Stimulated activated naive CD8-positive, alpha-beta T cell treated with anti-CD3 and anti-CD28 coated beads, Interleukin-15, Interleukin-2, amounts not matched to agents 100 U/mL and 50 U/mL, for 24 hours (primary cell): ENCODE results near the gene CCNY.

Experiments used
- ATAC-seq: fragments of 150-1000 bp; cut with Tn5 transposase; one replicate; pipeline ENCODE4 v1.10.0; 2021
- DNase-seq: peaks from one replicate; pipeline ENCODE4 v3.0.0; 2021

Gene CCNY

DNA sequence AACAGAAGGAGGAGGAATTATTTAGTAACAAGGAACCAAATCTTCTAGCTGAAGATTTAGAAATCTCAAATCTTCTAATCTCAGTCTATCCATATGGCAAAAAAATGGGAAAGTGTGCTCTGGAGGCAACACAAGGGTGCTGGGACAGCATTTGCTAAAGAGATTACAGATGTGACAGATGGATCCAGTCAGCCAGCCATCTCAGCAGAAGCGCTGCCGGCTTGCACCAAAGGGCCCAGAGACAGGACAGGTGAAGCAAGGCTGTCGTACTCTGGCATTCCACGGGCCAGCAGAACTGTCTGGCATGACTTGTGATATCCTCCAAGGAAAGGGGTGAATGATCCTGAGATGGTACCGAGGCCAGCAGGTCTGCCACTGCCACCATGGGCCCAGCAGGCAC is 223.1 kb downstream of the CCNY start:
- ATAC-seq (no peak), DNase-seq (no peak)

GRCh38 chr10:35561715-35562114 is 225.4 kb downstream of the CCNY start:
- ATAC-seq = no peak

GRCh38 chr10:35562427-35562826 is 226.1 kb downstream of the CCNY start:
- ATAC-seq (no peak), DNase-seq (no peak)

More at GRCh38 chr10:35561715-35562114, 225.4 kb downstream of the CCNY start:
- DNase-seq = no peak

- ATAC-seq = peak; percentile 45
- peak; percentile 54 for DNase-seq
Measured at GRCh38 chr10:35563261-35563891, 227.1 kb downstream of the CCNY start.

GRCh38 chr10:35564341-35564968 is 228.1 kb downstream of the CCNY start:
- DNase-seq (no peak), ATAC-seq (no peak)

- DNase-seq (no peak), ATAC-seq (no peak)
Measured at GRCh38 chr10:35565602-35566081, 229.3 kb downstream of the CCNY start.

DNA sequence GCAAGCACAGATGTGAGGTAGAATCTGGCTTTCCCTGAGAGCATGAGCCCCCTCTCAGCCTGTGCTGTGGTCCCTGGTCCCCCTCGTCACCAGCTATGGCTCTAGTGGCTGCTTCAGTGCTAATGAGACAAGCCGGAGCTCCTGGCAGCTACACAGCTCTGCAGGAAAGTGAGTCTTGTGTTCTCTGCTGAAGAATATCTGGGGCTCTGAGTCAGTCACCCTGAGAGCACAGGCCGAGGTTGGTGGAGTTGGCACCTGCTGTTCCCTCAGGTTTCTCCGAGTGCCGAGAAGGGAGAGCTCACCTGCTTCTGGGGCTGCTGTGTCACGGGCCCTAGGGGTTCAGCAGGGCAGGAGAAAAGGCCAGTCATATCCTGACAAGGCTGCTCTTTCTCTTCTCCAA is 231.6 kb downstream of the CCNY start:
- DNase-seq (no peak), ATAC-seq (no peak)

DNA sequence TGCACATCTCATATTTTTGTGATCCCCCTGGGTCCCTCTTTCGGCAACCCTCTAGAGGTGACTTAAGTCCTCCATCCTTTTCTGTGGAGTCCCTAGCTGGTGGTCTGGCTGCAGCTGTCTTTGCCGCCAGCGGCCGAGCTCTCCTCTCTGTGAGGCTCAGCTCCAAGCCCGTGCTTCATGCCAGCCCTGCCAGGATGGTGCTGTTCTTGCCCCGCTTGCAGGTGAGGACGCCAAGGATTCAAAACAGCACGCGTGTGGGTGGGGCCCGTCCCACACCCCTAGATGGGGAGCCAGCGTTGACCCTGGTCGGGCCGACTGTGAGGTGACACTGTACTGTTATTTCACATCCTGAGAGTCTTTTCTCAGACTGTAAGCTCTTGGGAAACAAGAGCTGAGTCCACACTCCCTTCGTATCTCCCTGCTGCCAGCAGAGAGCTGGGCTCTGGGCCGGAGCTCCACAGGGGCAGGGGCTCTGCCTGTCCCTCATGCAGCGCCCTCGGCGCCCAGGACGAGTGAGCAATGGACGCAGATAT is 232.2 kb downstream of the CCNY start:
- no peak for DNase-seq
- ATAC-seq = no peak

DNA sequence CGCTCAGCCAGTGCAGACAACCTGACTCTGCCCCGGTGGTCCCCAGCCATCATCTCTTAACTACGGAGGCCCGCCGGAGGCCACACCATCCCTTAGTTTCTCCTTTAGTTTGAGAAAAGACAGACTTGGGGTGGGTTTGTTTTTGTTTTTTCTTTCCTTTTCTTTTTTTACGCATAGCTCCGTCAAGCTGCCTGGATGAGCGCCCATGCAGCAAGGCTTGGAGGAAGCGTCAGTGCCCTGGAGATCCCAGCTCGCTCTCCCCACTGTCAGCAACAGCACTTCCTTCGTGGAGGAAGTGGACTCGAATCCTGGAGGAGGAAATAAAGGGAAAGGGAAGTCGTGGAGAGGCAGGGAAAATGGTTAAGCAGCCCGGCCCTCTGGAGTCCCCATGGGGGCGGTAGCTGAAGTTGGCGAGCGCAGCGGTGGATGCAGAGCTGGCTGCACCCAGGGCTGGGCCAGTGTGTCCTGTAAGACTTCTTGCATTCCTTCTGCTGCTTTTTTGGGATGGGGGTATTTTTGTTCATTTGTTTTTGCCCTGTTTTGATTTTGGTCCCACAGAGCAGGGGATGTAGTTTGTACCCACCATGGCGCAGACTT is 232.9 kb downstream of the CCNY start:
- DNase-seq = no peak
- ATAC-seq = no peak

- no peak for DNase-seq
- ATAC-seq = no peak
Measured at GRCh38 chr10:35569836-35570235, 233.5 kb downstream of the CCNY start.

DNA sequence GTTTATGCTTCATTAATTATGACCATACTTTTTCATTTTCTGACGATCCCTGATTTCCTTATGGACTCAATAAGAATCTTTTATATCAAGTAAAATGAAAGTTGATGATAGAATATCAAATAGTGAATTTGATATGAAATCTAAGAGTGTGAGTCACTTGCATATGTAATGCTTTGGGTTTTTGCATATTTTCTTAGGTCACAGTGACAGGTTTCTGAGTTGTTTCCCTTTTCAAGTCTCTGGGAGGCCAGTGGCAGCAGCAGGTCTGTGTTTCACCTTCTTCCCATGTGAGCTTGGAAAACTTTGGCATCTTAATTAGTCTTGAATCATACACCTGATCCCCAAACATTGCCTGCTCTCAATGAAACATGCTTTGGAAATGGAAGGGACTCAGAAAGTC is 234.1 kb downstream of the CCNY start:
- ATAC-seq (no peak), DNase-seq (no peak)

DNA sequence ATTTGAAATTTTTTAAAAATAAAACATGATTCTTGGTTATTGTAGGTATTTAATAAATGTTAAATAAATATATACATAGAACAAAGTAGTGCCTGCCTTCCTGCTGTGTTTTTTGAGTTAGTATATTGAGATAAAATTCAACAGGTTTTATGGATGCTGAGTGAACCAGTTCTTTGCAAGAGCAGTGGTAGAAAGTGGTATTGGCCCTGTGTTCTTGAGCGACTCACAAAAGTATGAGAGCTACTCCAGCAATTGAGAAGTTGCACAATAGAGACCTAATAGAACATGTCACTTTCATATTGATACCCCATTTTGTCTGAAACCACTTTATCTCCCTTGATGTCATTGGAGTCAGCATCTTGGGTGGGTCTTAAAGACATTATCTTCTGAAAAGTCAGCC is 236.3 kb downstream of the CCNY start:
- ATAC-seq = no peak
- no peak for DNase-seq

- ATAC-seq = no peak
- no peak for DNase-seq
Measured at GRCh38 chr10:35573796-35574195, 237.5 kb downstream of the CCNY start.

GRCh38 chr10:35574924-35575352 is 238.6 kb downstream of the CCNY start:
- DNase-seq (no peak), ATAC-seq (no peak)

DNA sequence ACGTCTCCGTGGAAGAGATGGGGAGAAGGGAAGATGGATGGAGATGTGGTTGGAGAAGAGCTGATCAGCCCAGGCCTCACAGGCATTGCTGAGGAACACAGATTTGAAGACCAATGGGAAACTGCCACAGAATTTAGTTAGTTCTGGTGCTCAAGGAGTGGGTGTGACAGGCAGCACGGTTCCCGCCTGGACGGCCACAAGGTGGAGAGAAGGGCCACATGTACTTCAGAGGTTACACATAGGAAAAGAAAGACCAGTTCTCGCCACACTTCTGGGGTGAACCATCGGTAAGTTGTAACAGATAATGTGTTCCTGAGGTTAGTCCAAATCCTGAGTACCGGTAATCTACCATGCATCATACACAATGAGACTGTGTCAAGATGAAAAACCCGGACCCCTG is 239.3 kb downstream of the CCNY start:
- no peak for DNase-seq
- ATAC-seq = no peak

DNA sequence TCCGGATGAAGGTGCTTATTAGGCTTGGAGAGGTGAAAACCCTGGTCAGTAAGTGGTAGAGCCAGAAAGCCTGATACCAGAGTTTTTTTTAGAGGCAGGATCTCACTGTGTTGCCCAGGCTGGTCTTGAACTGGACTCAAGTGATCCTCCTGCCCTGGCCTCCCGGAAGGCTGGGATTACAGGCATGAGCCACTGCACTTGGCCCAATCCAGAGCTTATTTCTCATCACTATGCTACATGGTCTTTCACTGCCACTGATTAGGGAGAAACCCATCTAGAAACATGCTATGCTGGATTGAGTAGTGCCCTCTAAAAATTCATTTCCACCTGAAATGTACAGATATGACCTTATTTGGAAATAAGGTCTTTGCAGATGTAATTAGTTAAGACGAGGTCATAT is 240.4 kb downstream of the CCNY start:
- no peak for ATAC-seq

DNA sequence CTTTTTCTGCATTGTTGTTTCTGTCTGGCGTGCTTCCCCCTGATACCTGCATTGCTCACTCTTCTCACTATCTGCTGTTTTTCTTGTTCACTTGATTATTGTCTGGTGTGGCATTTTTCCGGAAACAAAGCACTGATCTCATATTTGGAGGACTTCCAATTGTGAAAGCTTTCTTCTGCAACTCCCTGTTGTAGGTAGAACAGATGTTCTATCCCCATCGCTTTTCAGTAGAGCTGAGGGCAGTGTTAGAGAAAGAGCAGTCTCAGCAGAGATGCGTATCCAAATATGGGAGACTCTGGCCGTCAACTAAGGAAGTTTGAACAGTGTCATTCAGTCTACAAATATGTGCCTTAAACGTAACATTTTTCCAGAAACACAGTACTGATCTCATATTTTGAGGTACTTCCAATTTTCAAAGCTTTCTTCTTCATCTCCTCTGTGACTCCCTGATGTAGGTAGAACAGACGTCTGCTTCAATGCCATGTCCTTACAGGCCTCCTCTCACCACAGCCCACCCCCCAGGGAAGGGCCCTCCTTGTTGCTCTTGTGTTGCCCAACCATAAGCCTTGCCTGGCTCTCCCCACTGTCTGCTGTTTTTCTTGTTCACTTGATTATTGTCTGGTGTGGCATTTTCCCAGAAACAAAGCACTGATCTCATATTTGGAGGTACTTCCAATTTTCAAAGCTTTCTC is 241.8 kb downstream of the CCNY start:
- no peak for DNase-seq
- ATAC-seq = no peak

More for the DNA sequence above, 240.4 kb downstream of the CCNY start:
- DNase-seq = no peak

- ATAC-seq = no peak
- DNase-seq = no peak
Measured at GRCh38 chr10:35578618-35578956, 242.3 kb downstream of the CCNY start.

DNA sequence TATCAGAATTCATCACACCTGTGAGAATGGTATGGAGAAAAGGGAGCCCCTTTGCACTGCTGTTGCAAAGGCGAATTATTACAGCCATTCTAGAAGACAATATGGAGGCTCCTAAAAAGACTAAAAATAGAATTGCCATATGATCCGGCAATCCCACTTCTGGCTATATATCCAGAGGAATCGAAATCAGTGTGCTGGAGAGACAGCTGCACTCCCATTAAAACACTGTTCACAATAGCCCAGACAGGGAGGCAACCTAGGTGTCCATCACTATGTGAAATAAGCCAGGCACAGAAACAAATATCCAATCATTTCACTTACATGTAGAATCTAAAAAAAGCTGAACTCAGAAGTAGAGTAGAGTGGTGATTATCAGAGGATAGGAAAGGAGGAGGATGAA is 242.8 kb downstream of the CCNY start:
- DNase-seq (no peak), ATAC-seq (no peak)

- ATAC-seq = no peak
Measured at GRCh38 chr10:35579726-35580422, 243.6 kb downstream of the CCNY start.

DNA sequence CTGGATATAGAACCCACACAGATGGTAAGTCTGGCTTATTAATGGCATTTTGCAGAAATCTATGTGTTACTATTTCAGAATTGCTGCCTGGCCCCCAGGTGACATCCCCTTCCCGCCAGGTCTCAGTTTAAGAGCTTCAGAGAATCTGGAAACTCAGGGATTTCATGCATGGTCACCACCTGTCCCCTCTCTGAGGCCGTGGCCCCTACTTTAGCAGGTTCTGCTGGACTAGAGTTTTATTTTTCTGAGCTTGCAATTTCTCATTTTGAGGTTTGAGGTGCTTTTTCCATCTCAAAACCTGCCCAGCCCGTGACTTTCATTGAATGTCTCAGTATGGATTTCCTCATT is 244.1 kb downstream of the CCNY start:
- DNase-seq (no peak), ATAC-seq (no peak)

More at GRCh38 chr10:35579726-35580422, 243.6 kb downstream of the CCNY start:
- no peak for DNase-seq

DNA sequence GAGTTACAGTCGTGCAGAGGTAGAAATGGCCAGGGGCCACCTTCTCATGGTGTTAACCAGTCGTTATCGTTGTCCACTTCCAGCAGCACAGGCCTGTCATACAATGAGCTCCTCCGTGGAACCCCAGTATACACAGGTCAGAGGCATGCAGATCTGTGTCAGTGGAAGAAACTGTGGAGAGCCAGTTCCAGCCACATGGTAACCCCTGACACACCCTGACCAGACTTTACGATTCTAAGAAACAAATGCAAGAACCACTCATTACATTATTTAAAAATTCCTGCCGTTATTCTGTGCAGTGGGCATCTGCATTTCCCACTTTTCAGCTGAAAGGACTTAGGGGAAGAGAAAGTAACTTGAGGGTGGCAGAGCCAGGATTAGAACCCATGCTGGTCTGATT is 245.3 kb downstream of the CCNY start:
- no peak for DNase-seq
- ATAC-seq = no peak
